ENCODE data around the gene TBC1D17. TPM values are rescaled to one million over a fixed set of nuclear protein-coding genes. Genes with fewer than 3 reads are reported as not detected.

TBC1D17 gene
- total RNA-seq, 1 donor from 2014 or later: 47.5 TPM

GRCh38 chr19:49869484-49870308, 7.8 kb upstream of the TBC1D17 start:
- H3K27ac ChIP-seq (replicated peaks): peak overlapping the region; percentile 90
- TF ChIP-seq CTCF (IDR thresholded peaks at IDR 0.05; ENCODE audit: borderline replicate concordance): peak; percentile 29
- peaks cover 67% of the 10 kb centered on the region for H3K4me1 ChIP-seq
- peaks cover 3% of the 10 kb centered on the region for H3K36me3 ChIP-seq
- H3K27me3 ChIP-seq (ENCODE audit: low read depth): no peaks in the 10 kb centered on the region
- intact Hi-C loops (cut with micrococcal nuclease): loop anchor here (5.0 kb wide), 1 partner anchor 52 kb away; the partner anchor contains the start of gene MED25
- H3K9me3 ChIP-seq (replicated peaks): no peaks in the 10 kb centered on the region
- H3K4me3 ChIP-seq: peak overlapping the region; percentile 72
- peak; percentile 94 for DNase-seq

GRCh38 chr19:49870309-49870901, 7.1 kb upstream of the TBC1D17 start:
- H3K4me1 ChIP-seq: peaks cover 67% of the 10 kb centered on the region
- intact Hi-C loops (cut with micrococcal nuclease): no loop called here
- no peaks in the 10 kb centered on the region for H3K9me3 ChIP-seq (replicated peaks)
- H3K27ac ChIP-seq (replicated peaks): peak overlapping the region; percentile 90
- TF ChIP-seq CTCF (IDR thresholded peaks at IDR 0.05; ENCODE audit: borderline replicate concordance): no peak
- no peaks in the 10 kb centered on the region for H3K36me3 ChIP-seq
- peak overlapping the region; percentile 72 for H3K4me3 ChIP-seq
- no peak for DNase-seq
- H3K27me3 ChIP-seq (ENCODE audit: low read depth): no peaks in the 10 kb centered on the region

- Histone ChIP-seq H3K4me3 (no peak overlapping the region), H3K36me3 (no peaks in the 10 kb centered on the region), H3K4me1 (peaks cover 67% of the 10 kb centered on the region), H3K27me3 (ENCODE audit: low read depth) (no peaks in the 10 kb centered on the region), H3K9me3 (replicated peaks) (no peaks in the 10 kb centered on the region), H3K27ac (replicated peaks) (no peak overlapping the region)
- DNase-seq: no peak
- TF ChIP-seq CTCF (IDR thresholded peaks at IDR 0.05; ENCODE audit: borderline replicate concordance): no peak
- intact Hi-C loops (cut with micrococcal nuclease): no loop called here
Observed at GRCh38 chr19:49871349-49871985, 6.0 kb upstream of the TBC1D17 start.

- no peaks in the 10 kb centered on the region for H3K36me3 ChIP-seq
- H3K9me3 ChIP-seq (replicated peaks): no peaks in the 10 kb centered on the region
- no peak for TF ChIP-seq CTCF (IDR thresholded peaks at IDR 0.05; ENCODE audit: borderline replicate concordance)
- no peaks in the 10 kb centered on the region for H3K27me3 ChIP-seq (ENCODE audit: low read depth)
- H3K4me3 ChIP-seq: no peak overlapping the region
- DNase-seq: no peak
- peaks cover 58% of the 10 kb centered on the region for H3K4me1 ChIP-seq
- no peak overlapping the region for H3K27ac ChIP-seq (replicated peaks)
- intact Hi-C loops (cut with micrococcal nuclease): no loop called here
Observed at GRCh38 chr19:49872245-49873128, 5.0 kb upstream of the TBC1D17 start.

GRCh38 chr19:49873129-49873521, 4.4 kb upstream of the TBC1D17 start:
- Histone ChIP-seq H3K36me3 (no peaks in the 10 kb centered on the region), H3K9me3 (replicated peaks) (no peaks in the 10 kb centered on the region), H3K4me1 (peaks cover 55% of the 10 kb centered on the region), H3K27ac (replicated peaks) (no peak overlapping the region), H3K27me3 (ENCODE audit: low read depth) (no peaks in the 10 kb centered on the region), H3K4me3 (no peak overlapping the region)
- no peak for DNase-seq
- intact Hi-C loops (cut with micrococcal nuclease): no loop called here
- no peak for TF ChIP-seq CTCF (IDR thresholded peaks at IDR 0.05; ENCODE audit: borderline replicate concordance)

All from left ventricle myocardium inferior (tissue), 1 donor.